ENCODE measurements around the gene ARV1. TPM values are rescaled to one million over a fixed set of nuclear protein-coding genes. Genes with fewer than 3 reads are reported as not detected.
"Not testable (repeated sequence)": the region's sequence is repeated elsewhere in the genome, so short reads cannot be mapped to it uniquely, and the experiment has no call there.

The ARV1 gene
- total RNA-seq, 1 donor from 2014 or later = 9.5 TPM

DNA sequence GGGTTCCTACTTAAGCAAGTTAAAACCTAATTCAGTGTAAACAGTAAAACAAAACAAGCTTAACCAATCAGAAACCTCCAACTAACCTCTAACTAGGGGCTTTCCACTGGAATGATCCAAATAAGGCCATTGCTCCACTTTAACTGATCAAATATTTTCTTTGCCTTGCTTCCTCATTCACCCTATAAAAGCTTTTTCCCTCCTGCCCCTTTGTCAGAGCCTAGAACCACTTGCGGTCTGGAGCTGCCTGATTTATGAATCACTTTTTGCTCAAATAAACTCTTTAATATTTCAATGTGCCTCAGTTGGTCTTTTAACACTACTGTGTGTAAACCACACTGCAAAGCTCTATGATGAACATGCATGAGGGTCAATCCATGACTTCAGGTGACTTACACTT, 65.7 kb downstream of the ARV1 start:
- DNase-seq = no peak

DNA sequence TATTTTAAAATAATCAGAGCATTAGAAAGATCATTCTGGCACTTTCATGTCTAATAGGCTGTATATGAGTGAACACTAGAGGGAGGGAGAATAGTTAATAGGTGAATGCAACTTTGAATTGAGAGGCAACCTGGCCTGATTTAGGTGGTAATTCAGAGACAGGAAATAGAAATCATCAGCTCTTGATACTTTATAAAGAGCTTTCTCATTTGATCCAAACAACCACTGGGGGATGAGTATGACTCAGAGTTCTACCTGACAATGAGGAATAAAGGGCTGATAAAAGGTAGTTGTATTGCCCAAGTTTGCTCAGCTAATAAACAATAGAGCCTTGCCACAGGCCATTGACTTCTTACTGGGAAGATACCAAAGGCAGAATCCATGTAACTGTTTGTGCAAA, 66.4 kb downstream of the ARV1 start:
- DNase-seq = no peak

DNA sequence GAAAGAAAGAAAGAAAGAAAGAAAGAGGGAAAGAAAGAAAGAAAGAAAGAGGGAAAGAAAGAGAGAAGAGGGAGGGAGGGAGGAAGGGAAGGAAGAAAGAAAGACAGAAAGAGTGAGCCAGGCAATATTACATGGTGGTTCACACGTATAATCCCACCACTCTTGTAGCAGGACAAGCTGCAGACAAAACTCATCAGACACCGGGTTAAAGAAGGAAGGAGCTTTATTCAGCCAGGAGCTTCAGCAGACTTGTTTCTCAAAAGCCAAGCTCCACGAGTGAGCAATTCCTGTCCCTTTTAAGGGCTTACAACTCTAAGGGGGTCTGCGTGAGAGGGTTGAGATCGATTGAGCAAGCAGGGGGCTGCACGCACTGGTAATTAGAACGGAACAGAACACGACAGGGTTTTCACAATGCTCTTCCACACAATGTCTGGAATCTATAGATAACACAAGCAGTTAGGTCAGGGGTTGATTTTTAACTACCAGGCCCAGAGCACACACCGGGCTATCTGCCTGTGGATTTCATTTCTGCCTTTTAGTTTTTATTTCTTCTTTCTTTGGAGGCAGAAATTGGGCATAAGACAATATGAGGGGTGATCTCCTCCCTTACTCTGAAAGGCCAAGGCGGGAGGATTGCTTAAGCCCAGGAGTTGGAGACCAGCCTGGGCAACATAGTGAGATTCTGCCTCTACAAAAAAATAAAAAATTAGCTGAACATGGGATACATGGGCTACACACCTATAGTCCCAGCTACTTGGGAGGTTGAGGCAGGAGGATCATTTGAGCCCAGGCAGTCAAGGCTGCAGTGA, 67.2 kb downstream of the ARV1 start:
- not testable (repeated sequence) for DNase-seq

DNA sequence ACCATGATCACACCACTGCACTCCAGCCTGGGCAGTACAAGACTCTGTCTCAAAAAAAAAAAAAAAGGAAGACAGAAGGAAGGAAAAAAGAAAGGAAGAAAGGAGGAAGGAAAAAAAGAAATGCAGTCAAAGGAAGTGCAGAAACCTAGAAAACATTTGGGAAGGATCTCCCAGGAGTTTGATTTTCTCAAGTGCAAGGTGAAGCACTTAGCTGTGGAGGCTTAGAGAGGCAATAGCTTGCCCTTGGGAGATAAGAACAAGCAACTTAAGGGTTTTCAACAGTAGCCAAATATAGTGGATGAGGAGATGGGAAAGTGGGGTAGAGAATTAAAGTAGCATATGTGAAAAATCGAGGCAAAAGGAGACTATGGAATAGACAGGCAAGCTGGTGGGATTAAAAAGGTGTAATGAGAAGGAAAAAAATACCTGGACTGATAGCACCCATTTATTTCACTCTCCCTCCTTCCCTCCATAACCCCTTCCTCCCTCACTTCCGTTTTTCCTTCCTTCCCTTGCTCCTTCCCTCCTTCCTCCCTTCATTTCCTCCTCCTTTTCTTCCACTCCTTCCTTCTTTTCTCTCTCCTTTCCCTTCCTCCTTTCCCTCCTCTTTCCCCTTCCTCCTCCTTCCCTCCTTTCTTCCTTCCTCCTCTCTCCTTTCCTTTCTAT, 68.0 kb downstream of the ARV1 start:
- no peak for DNase-seq

DNA sequence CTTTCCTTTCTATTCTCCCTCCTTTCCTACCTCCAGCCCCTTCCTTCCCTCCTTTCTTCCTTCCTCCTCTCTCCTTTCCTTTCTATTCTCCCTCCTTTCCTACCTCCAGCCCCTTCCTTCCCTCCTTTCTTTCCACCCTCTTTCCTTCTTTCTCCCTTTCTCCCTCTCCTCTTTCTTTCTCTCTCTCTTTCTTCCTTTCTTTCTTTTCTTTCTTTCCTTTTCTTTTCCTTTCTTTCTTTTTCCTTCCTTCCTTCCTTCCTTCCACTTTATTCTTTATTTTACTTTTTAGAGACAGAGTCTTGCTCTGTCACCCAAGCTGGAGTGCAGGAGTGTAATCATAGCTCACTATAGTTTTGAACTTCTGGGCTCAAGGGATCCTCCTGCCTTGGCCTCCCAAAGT, 68.6 kb downstream of the ARV1 start:
- DNase-seq = not testable (repeated sequence)

DNA sequence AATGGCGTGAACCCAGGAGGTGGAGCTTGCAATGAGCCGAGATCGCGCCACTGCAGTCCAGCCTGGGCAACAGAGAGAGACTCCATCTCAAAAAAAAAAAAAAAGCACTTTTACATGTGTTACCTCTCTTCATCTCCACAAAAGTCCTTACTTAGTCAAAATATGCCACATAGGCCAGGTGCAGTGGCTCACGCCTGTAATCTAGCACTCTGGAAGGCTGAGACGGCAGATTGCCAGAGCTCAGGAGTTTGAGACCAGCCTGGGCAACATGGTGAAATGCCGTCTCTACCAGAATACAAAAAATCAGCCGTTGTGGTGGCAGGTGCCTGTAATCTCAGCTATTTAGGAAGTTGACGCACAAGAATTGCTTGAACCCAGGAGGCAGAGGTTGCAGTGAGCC, 69.5 kb downstream of the ARV1 start:
- not testable (repeated sequence) for DNase-seq

DNA sequence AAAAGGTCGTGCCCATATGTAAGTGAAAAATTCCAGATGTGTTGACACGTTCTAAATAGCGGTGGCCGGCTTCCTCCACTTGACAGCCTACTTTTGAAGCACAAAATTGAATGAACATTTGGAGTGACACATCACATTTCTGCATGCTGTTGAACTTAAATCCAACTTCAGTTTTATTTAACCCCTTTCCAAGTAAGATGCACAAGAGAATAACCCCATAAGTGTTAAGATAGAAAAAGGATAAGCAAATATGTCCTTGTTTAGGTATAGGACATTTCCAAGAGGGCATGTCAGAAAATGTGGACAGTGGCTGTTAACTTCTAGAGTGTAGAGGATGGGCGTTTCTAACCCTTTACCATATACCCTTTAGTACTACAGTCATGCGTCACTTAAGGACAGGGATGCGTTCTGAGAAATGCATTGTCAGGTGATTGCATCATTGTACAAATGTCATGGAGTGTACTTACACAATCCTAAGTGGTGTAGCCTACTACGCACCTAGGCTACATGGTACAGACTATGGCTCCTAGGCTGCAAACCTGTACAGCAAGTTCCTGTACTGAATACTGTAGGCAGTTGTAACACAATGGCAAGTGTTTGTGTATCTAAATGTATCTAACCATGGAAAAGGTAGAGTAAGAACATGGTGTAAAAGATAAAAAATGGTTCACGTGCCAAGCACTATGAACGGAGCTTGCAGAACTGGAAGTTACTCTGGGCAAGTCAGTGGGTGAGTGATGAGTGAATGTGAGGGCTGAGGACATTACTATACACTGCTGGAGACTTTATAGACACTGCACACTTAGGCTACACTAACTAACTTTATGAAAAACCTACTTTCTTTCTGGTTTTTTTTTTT, 70.5 kb downstream of the ARV1 start:
- no peak for DNase-seq

Other genes starting within 250 kb of the ARV1 start
- gene CAPN9, start 231.7 kb upstream of the ARV1 start, total RNA-seq = 0.49 TPM
- 55.7 TPM for gene C1orf198, start 110.6 kb upstream of the ARV1 start, total RNA-seq
- 16.7 TPM for gene TTC13, start 233 bp upstream of the ARV1 start, total RNA-seq
- gene FAM89A, start 61.2 kb downstream of the ARV1 start, total RNA-seq = 14.6 TPM
- gene TRIM67, start 183.0 kb downstream of the ARV1 start, total RNA-seq = 0.10 TPM

All from skin of body (tissue), 2 donors.